Measurements from ENCODE around the gene WNT10A. TPM values are rescaled to one million over a fixed set of nuclear protein-coding genes. Genes with fewer than 3 reads are reported as not detected.

Gene WNT10A
- total and polyA plus RNA-seq, 10 of the 15 experiments (the other 5 are each of a cell fraction or from before 2014, with no cell fraction given) = 0.61 to 45.0 (median 6.9) TPM

DNA sequence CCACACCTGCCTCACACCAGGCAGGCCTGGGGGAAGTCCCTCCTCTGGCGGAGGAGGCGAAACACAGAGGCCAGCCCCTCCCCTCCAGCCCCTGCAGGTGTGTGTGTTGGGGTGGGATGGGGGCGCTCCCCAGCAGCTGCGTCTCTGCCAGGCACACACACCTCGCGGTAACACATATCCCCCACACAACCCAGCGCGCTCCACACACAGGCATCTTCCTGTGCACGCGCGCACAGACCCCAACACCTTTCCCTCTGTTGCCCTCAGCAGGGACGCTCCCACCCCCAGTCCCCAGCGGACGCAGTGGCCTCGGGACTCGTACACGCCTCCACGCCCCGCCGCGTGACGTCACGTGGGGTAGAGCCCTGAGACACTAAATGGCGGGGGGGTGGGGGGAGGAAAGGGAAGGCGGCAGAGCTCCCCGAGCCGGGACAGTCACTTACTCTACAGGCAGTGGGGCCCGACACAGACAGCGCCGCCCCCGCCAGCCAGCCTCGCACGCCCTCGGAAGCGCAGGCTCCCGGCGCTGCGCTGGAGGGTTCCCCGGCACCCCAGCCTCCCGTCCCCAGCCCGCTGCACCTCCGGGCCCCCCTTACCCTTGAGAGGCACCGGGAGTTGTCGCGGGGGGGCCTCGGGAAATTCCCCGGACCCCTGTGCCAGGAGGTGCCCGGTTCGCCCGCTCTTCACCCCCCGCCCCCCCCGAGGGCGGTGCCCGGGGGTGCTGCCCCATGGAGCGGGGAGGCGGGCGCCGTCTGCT is at the start of gene WNT10A (continued):
- TF ChIP-seq, protein P1, sequence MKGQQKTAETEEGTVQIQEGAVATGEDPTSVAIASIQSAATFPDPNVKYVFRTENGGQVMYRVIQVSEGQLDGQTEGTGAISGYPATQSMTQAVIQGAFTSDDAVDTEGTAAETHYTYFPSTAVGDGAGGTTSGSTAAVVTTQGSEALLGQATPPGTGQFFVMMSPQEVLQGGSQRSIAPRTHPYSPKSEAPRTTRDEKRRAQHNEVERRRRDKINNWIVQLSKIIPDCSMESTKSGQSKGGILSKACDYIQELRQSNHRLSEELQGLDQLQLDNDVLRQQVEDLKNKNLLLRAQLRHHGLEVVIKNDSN (IDR thresholded peaks at IDR 0.05; ENCODE audit: borderline replicate concordance, extremely low read length, insufficient read depth, low read depth, low read length) = peak; percentile 64
- no peak for TF ChIP-seq SIX5 (IDR thresholded peaks at IDR 0.05; ENCODE audit: low read depth, low read length, severe bottlenecking)
- no peak for TF ChIP-seq BMI1 (IDR thresholded peaks at IDR 0.05; ENCODE audit: borderline replicate concordance)
- no peak for TF ChIP-seq NFXL1 (IDR thresholded peaks at IDR 0.05; ENCODE audit: borderline replicate concordance)
- no peak for TF ChIP-seq WRNIP1 (IDR thresholded peaks at IDR 0.05; ENCODE audit: borderline replicate concordance, low read depth, low read length)
- TF ChIP-seq KAT2A (conservative IDR thresholded peaks at IDR 0.05; ENCODE audit: control insufficient read depth, low read depth, low read length) = no peak
- no peak for TF ChIP-seq SREBF1 (IDR thresholded peaks at IDR 0.05; ENCODE audit: low read length)
- TF ChIP-seq, protein P2, sequence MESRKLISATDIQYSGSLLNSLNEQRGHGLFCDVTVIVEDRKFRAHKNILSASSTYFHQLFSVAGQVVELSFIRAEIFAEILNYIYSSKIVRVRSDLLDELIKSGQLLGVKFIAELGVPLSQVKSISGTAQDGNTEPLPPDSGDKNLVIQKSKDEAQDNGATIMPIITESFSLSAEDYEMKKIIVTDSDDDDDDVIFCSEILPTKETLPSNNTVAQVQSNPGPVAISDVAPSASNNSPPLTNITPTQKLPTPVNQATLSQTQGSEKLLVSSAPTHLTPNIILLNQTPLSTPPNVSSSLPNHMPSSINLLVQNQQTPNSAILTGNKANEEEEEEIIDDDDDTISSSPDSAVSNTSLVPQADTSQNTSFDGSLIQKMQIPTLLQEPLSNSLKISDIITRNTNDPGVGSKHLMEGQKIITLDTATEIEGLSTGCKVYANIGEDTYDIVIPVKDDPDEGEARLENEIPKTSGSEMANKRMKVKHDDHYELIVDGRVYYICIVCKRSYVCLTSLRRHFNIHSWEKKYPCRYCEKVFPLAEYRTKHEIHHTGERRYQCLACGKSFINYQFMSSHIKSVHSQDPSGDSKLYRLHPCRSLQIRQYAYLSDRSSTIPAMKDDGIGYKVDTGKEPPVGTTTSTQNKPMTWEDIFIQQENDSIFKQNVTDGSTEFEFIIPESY (IDR thresholded peaks at IDR 0.05) = no peak

DNA sequence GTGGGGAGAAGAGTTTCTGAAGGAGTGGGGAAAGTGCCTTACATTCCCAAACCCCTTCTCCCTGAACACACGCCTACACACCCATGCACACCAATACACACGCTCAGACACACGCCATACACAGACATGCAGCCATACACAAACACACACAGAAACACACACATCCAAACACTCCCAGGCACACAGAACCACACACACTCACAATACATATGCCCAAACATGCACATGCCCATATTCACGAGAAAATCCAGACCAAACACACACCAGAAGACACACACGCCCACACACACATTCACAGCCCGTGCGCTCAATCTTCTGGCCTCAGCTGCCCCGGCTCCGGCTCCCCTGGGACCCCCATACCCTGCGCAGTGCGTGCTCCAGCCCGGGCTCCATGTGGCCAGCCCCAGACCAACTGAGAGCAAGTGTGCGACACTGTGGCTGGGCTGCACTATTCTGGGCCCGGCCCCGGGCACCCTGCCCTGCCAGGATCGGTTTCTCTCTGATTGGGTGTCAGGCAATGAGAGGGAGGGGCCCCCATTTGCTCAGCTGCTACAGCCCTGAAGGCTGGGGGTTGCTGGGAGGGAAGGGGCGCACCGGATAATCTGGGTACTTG is 49.2 kb upstream of the WNT10A start, which contains the start of gene PRKAG3:
Gene PRKAG3, minus strand, starts transcription at position 426 of the 613 bp plus-strand sequence.
- whole genome bisulfite sequencing (ENCODE audit: insufficient coverage, insufficient replicate concordance, low lambda C conversion rate, missing lambda C conversion rate) = 29% methylated on average over 18 of the region's 18 CpGs
- Histone ChIP-seq H3K27me3 (replicated peaks in 1 of 2; ENCODE audit: control insufficient read depth in 2 of 2, insufficient read depth in 2 of 2, low read length in 1 of 2) (peaks cover 0 to 3% of the 10 kb centered on the region in 2 experiments; a peak in 2 of 4 replicates), H4K20me1 (ENCODE audit: control insufficient read depth, insufficient read depth) (no peaks in the 10 kb centered on the region), H3K36me3 (ENCODE audit: control insufficient read depth in 2 of 2, insufficient read depth in 2 of 2, low read length in 1 of 2) (no peaks in the 10 kb centered on the region), H3K4me2 (ENCODE audit: control insufficient read depth, insufficient read depth) (no peak within 1 kb of the TSS), H3K9ac (ENCODE audit: control insufficient read depth, insufficient read depth, low read length) (no peak within 1 kb of the TSS), H3K27ac (ENCODE audit: control insufficient read depth, insufficient read depth) (no peak within 1 kb of the TSS), H3K4me3 (no peak within 1 kb of the TSS), H3K79me2 (ENCODE audit: control insufficient read depth, insufficient read depth, low read length) (no peaks in the 10 kb centered on the region), H2AFZ (ENCODE audit: control insufficient read depth, low read depth, low read length) (no peak within 1 kb of the TSS), H3K4me1 (ENCODE audit: control insufficient read depth, insufficient read depth, low read length) (no peaks in the 10 kb centered on the region), H3K9me3 (replicated peaks; ENCODE audit: control insufficient read depth, insufficient read depth, low read length) (no peaks in the 10 kb centered on the region)
- DNase-seq (ENCODE audit: low read depth, low spot score) (no peak), FAIRE-seq (no peak), ATAC-seq (no peak)
- in situ Hi-C loops (cut with MboI) (no loop called here), intact Hi-C loops (cut with micrococcal nuclease; ENCODE audit: unreplicated experiment) (no loop called here)
- SMC1A ChIA-PET (ENCODE audit: uncharacterized antibody, unreplicated experiment) = interaction anchor here (1.2 kb wide), 1 partner anchor 16 kb away, joined by 5 read pairs; no protein-coding TSS in a partner anchor
- POLR2A ChIA-PET = no interaction called here
- no TSS peak for BruUV-seq (replicated peaks)
- RAD21 ChIA-PET (ENCODE audit: unreplicated experiment) = no interaction called here
- CTCF ChIA-PET = no interaction called here
- TF ChIP-seq NFIC (IDR thresholded peaks at IDR 0.05; ENCODE audit: low read depth, low read length) = no peak
- no peak for TF ChIP-seq CHD1 (IDR thresholded peaks at IDR 0.05; ENCODE audit: low read depth, low read length)
- TF ChIP-seq SMAD5 (IDR thresholded peaks at IDR 0.05; ENCODE audit: low read depth) = no peak
- no peak for TF ChIP-seq MTA2 (IDR thresholded peaks at IDR 0.05; ENCODE audit: low read depth)
- TF ChIP-seq NRF1 (conservative IDR thresholded peaks at IDR 0.05; ENCODE audit: low read depth, low read length) = no peak
- no peak for TF ChIP-seq EZH2 (IDR thresholded peaks at IDR 0.05; ENCODE audit: borderline replicate concordance, control insufficient read depth, low read depth, low read length)
- TF ChIP-seq MYB (IDR thresholded peaks at IDR 0.05; ENCODE audit: borderline replicate concordance, low read depth, low read length) = no peak
- TF ChIP-seq KDM1A (IDR thresholded peaks at IDR 0.05; ENCODE audit: borderline replicate concordance) = no peak
- TF ChIP-seq TARDBP (IDR thresholded peaks at IDR 0.05; ENCODE audit: borderline replicate concordance) = no peak
- TF ChIP-seq, protein P3, sequence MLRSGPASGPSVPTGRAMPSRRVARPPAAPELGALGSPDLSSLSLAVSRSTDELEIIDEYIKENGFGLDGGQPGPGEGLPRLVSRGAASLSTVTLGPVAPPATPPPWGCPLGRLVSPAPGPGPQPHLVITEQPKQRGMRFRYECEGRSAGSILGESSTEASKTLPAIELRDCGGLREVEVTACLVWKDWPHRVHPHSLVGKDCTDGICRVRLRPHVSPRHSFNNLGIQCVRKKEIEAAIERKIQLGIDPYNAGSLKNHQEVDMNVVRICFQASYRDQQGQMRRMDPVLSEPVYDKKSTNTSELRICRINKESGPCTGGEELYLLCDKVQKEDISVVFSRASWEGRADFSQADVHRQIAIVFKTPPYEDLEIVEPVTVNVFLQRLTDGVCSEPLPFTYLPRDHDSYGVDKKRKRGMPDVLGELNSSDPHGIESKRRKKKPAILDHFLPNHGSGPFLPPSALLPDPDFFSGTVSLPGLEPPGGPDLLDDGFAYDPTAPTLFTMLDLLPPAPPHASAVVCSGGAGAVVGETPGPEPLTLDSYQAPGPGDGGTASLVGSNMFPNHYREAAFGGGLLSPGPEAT (IDR thresholded peaks at IDR 0.05; ENCODE audit: low read depth) = no peak
- no peak for TF ChIP-seq IKZF1 (conservative IDR thresholded peaks at IDR 0.05)

Measured in GM12878 (cell line).